ENCODE results near the gene RNF26. TPM values are rescaled to one million over a fixed set of nuclear protein-coding genes. Genes with fewer than 3 reads are reported as not detected.

Gene RNF26
- total and polyA plus RNA-seq, 2 of the 13 experiments (the other 11 are each of a cell fraction or from before 2014, with no cell fraction given) = 11.9 to 26.3 TPM

DNA sequence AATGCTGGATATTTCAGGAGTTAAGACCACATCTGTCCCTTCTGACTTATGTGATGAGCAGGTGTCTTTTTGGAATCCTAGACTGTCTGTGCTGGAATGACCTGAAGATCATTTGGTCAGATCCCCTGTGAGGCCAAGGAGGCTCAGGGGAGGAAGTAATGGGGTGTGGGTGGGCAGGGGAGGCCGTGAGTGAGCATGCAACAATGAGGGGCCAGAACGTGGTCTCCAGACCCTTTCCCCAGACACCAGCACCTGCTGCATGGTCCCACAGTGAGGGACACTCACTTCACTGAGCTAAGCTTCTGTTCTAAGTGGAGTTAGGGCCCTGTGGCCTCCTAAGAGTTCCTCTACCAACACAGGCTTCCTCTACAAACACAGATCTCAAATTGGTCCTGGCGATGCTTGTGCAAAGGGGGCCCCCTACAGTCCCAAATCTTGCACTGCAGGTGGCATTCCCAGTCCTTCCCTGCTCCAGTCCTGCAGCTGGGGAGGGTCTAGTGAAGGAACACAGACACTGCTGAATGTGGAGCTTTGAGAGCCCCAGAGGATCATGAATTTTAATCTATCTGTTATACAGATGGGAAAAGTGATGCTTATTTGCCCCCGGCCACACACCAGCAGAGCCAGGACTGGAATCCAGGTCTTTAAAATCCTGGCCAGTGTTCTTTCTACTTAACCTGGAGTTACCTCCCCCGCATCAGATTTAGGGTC is 39.7 kb downstream of the RNF26 start:
- ATAC-seq (peak; percentile 55), FAIRE-seq (peak; percentile 89), DNase-seq (ENCODE audit: low spot score) (peak; percentile 74)
- H3K4me3 ChIP-seq (replicated peaks in 1 of 3; ENCODE audit: insufficient read depth in 1 of 3, low read depth in 2 of 3, low read length in 3 of 3) = no peak overlapping the region
- WGBS (ENCODE audit: low lambda C conversion rate) = 43% methylated on average over 2 of the region's 5 CpGs
- H3K36me3 ChIP-seq (replicated peaks in 1 of 2; ENCODE audit: control insufficient read depth in 1 of 2, insufficient read depth in 2 of 2, low read length in 2 of 2) = no peaks in the 10 kb centered on the region
- no peak overlapping the region for H3K27ac ChIP-seq (ENCODE audit: extremely low read length, insufficient read depth, low read length)
- no peaks in the 10 kb centered on the region for H3K9me3 ChIP-seq (ENCODE audit: low read length)
- ChIA-PET POLR2A (interaction anchor here (0.9 to 4.4 kb wide), 6 partner anchors 13 to 168 kb away, joined by 3 to 22 read pairs (median 4); partner anchors contain the start of genes CBL, MCAM and RNF26), CTCF (ENCODE audit: low intra/inter-chr PET ratio, low total read pairs) (interaction anchor here (1.0 to 1.8 kb wide), 6 partner anchors 17 to 101 kb away, joined by 3 to 17 read pairs (median 5); partner anchors contain the start of gene C1QTNF5)
- H3K9ac ChIP-seq (ENCODE audit: insufficient read depth, low read depth, low read length) = no peak overlapping the region
- no peak overlapping the region for H2AFZ ChIP-seq (ENCODE audit: low read length)
- intact Hi-C loops (cut with micrococcal nuclease; ENCODE audit: unreplicated experiment) = loop anchor here (1.0 to 2.0 kb wide), 2 partner anchors 36 to 169 kb away; no protein-coding TSS in a partner anchor
- H3K4me2 ChIP-seq (ENCODE audit: low read depth, low read length) = peak overlapping the region; percentile 83; the same call in 1 of the 2 replicates
- no peaks in the 10 kb centered on the region for H3K27me3 ChIP-seq (ENCODE audit: control insufficient read depth in 1 of 2, insufficient read depth in 2 of 2, low read length in 2 of 2)
- BruUV-seq (replicated peaks) = no TSS peak
- H4K20me1 ChIP-seq (ENCODE audit: insufficient read depth, low read length) = no peaks in the 10 kb centered on the region
- peaks cover 29% of the 10 kb centered on the region for H3K79me2 ChIP-seq (ENCODE audit: insufficient read depth, low read length)
- in situ Hi-C loops (cut with HindIII; ENCODE audit: extremely low pct_ligation_motif_present, low pct_unique_long_range_greater_than_20kb) = loop anchor here (5.0 kb wide), 1 partner anchor 37 kb away; no protein-coding TSS in a partner anchor
- H3K4me1 ChIP-seq (ENCODE audit: insufficient read depth, low read length) = peaks cover 100% of the 10 kb centered on the region
- TF ChIP-seq MYNN (CRISPR knock-in tag; IDR thresholded peaks at IDR 0.05; ENCODE audit: low read depth) = no peak
- TF ChIP-seq ZNF142 (CRISPR knock-in tag; IDR thresholded peaks at IDR 0.05) = no peak
- TF ChIP-seq ZFY (CRISPR knock-in tag; IDR thresholded peaks at IDR 0.05) = peak; percentile 51; the same call in 1 of the 2 replicates
- TF ChIP-seq ATF3 (CRISPR knock-in tag; IDR thresholded peaks at IDR 0.05) = no peak
- TF ChIP-seq ETV6 (CRISPR knock-in tag; conservative IDR thresholded peaks at IDR 0.05) = no peak
- no peak for TF ChIP-seq ZFP1 (CRISPR knock-in tag; IDR thresholded peaks at IDR 0.05)
- TF ChIP-seq GABPA (IDR thresholded peaks at IDR 0.05; ENCODE audit: low read depth, low read length) = no peak
- 0 out of 2 replicates have a peak, but pooled peaks have one; percentile 12 for TF ChIP-seq GABPA (CRISPR knock-in tag; IDR thresholded peaks at IDR 0.05; ENCODE audit: low read depth)
- peak; percentile 65 for TF ChIP-seq TEAD3 (CRISPR knock-in tag; optimal IDR thresholded peaks at IDR 0.05; ENCODE audit: borderline replicate concordance)
- no peak for TF ChIP-seq MYC (CRISPR knock-in tag; IDR thresholded peaks at IDR 0.05; ENCODE audit: borderline replicate concordance)
- no peak for TF ChIP-seq KDM4B (CRISPR knock-in tag; IDR thresholded peaks at IDR 0.05)
- TF ChIP-seq ZEB1 (IDR thresholded peaks at IDR 0.05; ENCODE audit: insufficient replicate concordance, low read depth) = no peak
- peak; percentile 29; the same call in 1 of the 2 replicates for TF ChIP-seq CBX5 (CRISPR knock-in tag; IDR thresholded peaks at IDR 0.05; ENCODE audit: borderline replicate concordance)
- no peak for TF ChIP-seq TMF1 (CRISPR knock-in tag; IDR thresholded peaks at IDR 0.05; ENCODE audit: low read depth)
- TF ChIP-seq SOX6 (IDR thresholded peaks at IDR 0.05) = no peak
- TF ChIP-seq SOX6 (CRISPR knock-in tag; IDR thresholded peaks at IDR 0.05) = no peak; the same call in 1 of the 2 replicates
- TF ChIP-seq MIXL1 (CRISPR knock-in tag; IDR thresholded peaks at IDR 0.05) = peak; percentile 61; the same call in 1 of the 2 replicates
- TF ChIP-seq, protein P1, sequence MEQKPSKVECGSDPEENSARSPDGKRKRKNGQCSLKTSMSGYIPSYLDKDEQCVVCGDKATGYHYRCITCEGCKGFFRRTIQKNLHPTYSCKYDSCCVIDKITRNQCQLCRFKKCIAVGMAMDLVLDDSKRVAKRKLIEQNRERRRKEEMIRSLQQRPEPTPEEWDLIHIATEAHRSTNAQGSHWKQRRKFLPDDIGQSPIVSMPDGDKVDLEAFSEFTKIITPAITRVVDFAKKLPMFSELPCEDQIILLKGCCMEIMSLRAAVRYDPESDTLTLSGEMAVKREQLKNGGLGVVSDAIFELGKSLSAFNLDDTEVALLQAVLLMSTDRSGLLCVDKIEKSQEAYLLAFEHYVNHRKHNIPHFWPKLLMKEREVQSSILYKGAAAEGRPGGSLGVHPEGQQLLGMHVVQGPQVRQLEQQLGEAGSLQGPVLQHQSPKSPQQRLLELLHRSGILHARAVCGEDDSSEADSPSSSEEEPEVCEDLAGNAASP (CRISPR knock-in tag; IDR thresholded peaks at IDR 0.05; ENCODE audit: borderline replicate concordance) = peak; percentile 56; the same call in 1 of the 2 replicates
- TF ChIP-seq ZNF143 (CRISPR knock-in tag; IDR thresholded peaks at IDR 0.05) = no peak
